WTC11 (cell line): ENCODE results near the gene CACNA1B.

Experiments
- CBFB ChIP-seq: sonication (generic); formaldehyde crosslinking; IDR thresholded peaks from 2 replicates; pipeline ENCODE4 v1.8.1; 2022; ENCODE audit warnings: mild to moderate bottlenecking, low read depth, missing genetic modification reagents
- CREM ChIP-seq: sonication (generic); formaldehyde crosslinking; IDR thresholded peaks from 2 replicates; pipeline ENCODE4 v1.8.1; 2022; ENCODE audit warnings: mild to moderate bottlenecking, missing genetic modification reagents, moderate library complexity
- CTCF ChIP-seq: fragments of 200-600 bp; IDR thresholded peaks from 2 replicates; pipeline ENCODE4 v1.8.0; 2022; ENCODE audit warnings: antibody characterized with exemption
- ESRRA ChIP-seq: sonication (generic); formaldehyde crosslinking; IDR thresholded peaks from 2 replicates; pipeline ENCODE4 v1.8.1; 2022; ENCODE audit warnings: mild to moderate bottlenecking, missing genetic modification reagents, borderline replicate concordance
- ETV6 ChIP-seq: sonication (generic); formaldehyde crosslinking; IDR thresholded peaks from 2 replicates; pipeline ENCODE4 v1.8.1; 2022; ENCODE audit warnings: mild to moderate bottlenecking, missing genetic modification reagents
- FOXK1 ChIP-seq: sonication (generic); formaldehyde crosslinking; IDR thresholded peaks from 2 replicates; pipeline ENCODE4 v1.8.0; 2022; ENCODE audit warnings: mild to moderate bottlenecking, moderate library complexity, missing genetic modification reagents
- FOXP1 ChIP-seq: sonication (generic); formaldehyde crosslinking; IDR thresholded peaks from 2 replicates; pipeline ENCODE4 v1.8.0; 2022; ENCODE audit warnings: missing genetic modification reagents, mild to moderate bottlenecking, moderate library complexity, borderline replicate concordance
- NFE2L1 ChIP-seq: sonication (generic); formaldehyde crosslinking; IDR thresholded peaks from 2 replicates; pipeline ENCODE4 v1.8.1; 2023; ENCODE audit warnings: missing genetic modification reagents
- NR2C2 ChIP-seq: sonication (generic); formaldehyde crosslinking; IDR thresholded peaks from 2 replicates; pipeline ENCODE4 v1.8.0; 2022; ENCODE audit warnings: mild to moderate bottlenecking, missing genetic modification reagents
- TCF7 ChIP-seq: sonication (generic); formaldehyde crosslinking; IDR thresholded peaks from 2 replicates; pipeline ENCODE4 v1.8.0; 2022; ENCODE audit warnings: mild to moderate bottlenecking, low read depth, missing genetic modification reagents, moderate library complexity
- ZBTB21 ChIP-seq: sonication (generic); formaldehyde crosslinking; IDR thresholded peaks from 2 replicates; pipeline ENCODE4 v1.8.1; 2023; ENCODE audit warnings: mild to moderate bottlenecking, missing genetic modification reagents, borderline replicate concordance
- ZNF219 ChIP-seq: sonication (generic); formaldehyde crosslinking; IDR thresholded peaks from 2 replicates; pipeline ENCODE4 v1.8.0; 2023; ENCODE audit warnings: missing genetic modification reagents, mild to moderate bottlenecking, borderline replicate concordance
- TF ChIP-seq, protein P1 (sequence below): sonication (generic); formaldehyde crosslinking; IDR thresholded peaks from 2 replicates; pipeline ENCODE4 v1.8.1; 2022; ENCODE audit warnings: missing genetic modification reagents, borderline replicate concordance
- TF ChIP-seq, protein P2 (sequence below): sonication (generic); formaldehyde crosslinking; IDR thresholded peaks from 2 replicates; pipeline ENCODE4 v1.8.1; 2022; ENCODE audit warnings: low read depth, mild to moderate bottlenecking, moderate library complexity, missing genetic modification reagents, borderline replicate concordance

GRCh38 chr9:138022756-138023393 lies 145.3 kb downstream of the CACNA1B start:
- TF ChIP-seq CTCF (no peak), CREM (CRISPR knock-in tag) (no peak), ETV6 (CRISPR knock-in tag) (no peak), ESRRA (no peak), CBFB (no peak; the same call in 1 of the 2 replicates), NFE2L1 (CRISPR knock-in tag) (no peak), NR2C2 (no peak), FOXP1 (CRISPR knock-in tag) (peak; percentile 91; the same call in 1 of the 2 replicates), ZNF219 (CRISPR knock-in tag) (no peak), ZBTB21 (CRISPR knock-in tag) (no peak), TCF7 (CRISPR knock-in tag) (no peak), FOXK1 (CRISPR knock-in tag) (0 out of 2 replicates have a peak, but pooled peaks have one; percentile 35)
- TF ChIP-seq, protein P1, sequence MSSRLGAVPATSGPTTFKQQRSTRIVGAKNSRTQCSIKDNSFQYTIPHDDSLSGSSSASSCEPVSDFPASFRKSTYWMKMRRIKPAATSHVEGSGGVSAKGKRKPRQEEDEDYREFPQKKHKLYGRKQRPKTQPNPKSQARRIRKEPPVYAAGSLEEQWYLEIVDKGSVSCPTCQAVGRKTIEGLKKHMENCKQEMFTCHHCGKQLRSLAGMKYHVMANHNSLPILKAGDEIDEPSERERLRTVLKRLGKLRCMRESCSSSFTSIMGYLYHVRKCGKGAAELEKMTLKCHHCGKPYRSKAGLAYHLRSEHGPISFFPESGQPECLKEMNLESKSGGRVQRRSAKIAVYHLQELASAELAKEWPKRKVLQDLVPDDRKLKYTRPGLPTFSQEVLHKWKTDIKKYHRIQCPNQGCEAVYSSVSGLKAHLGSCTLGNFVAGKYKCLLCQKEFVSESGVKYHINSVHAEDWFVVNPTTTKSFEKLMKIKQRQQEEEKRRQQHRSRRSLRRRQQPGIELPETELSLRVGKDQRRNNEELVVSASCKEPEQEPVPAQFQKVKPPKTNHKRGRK = no peak
- TF ChIP-seq, protein P2, sequence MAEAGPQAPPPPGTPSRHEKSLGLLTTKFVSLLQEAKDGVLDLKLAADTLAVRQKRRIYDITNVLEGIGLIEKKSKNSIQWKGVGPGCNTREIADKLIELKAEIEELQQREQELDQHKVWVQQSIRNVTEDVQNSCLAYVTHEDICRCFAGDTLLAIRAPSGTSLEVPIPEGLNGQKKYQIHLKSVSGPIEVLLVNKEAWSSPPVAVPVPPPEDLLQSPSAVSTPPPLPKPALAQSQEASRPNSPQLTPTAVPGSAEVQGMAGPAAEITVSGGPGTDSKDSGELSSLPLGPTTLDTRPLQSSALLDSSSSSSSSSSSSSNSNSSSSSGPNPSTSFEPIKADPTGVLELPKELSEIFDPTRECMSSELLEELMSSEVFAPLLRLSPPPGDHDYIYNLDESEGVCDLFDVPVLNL (CRISPR knock-in tag) = no peak
